Measurements from ENCODE around the gene SLC39A9.
"Not testable (repeated sequence)": the region's sequence is repeated elsewhere in the genome, so short reads cannot be mapped to it uniquely, and the experiment has no call there.

Gene SLC39A9

DNA sequence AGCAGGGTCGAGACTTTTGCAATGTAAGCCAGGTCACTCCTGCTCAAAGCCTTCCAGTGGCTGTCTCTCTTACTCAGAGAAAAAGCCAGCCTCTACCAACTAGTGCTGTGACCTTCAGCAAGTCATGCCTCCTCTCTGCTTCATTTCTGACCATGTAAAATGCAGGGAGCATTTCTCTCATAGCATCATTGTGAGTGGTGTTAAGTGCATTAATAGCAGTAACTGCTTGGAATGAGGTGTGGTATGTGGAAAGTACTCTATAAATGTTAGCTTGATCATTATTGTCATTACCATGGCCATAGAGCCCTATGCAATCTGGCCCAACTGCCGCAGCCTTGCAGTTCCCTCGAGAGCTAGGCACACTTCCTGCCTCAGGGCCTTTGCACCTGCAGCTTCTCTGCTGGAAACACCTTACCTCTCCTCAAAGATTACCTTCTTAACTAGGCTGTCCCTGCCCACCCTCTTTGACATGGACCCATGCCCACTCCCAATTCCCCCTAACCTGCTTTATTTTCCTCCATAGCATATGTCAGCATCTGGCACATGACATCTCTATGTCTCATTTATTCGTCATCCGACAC lies 96.9 kb downstream of the SLC39A9 start:
- DNase-seq (ENCODE audit: low read depth): no peak
- no peak overlapping the region for H3K4me3 ChIP-seq (ENCODE audit: low read depth, low read length)
- in situ Hi-C loops (cut with HindIII; ENCODE audit: low sequenced_read_pairs): no loop called here
- TF ChIP-seq, protein P1, sequence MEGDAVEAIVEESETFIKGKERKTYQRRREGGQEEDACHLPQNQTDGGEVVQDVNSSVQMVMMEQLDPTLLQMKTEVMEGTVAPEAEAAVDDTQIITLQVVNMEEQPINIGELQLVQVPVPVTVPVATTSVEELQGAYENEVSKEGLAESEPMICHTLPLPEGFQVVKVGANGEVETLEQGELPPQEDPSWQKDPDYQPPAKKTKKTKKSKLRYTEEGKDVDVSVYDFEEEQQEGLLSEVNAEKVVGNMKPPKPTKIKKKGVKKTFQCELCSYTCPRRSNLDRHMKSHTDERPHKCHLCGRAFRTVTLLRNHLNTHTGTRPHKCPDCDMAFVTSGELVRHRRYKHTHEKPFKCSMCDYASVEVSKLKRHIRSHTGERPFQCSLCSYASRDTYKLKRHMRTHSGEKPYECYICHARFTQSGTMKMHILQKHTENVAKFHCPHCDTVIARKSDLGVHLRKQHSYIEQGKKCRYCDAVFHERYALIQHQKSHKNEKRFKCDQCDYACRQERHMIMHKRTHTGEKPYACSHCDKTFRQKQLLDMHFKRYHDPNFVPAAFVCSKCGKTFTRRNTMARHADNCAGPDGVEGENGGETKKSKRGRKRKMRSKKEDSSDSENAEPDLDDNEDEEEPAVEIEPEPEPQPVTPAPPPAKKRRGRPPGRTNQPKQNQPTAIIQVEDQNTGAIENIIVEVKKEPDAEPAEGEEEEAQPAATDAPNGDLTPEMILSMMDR (IDR thresholded peaks at IDR 0.05; ENCODE audit: low read depth, low read length, missing control alignments): no peak

DNA sequence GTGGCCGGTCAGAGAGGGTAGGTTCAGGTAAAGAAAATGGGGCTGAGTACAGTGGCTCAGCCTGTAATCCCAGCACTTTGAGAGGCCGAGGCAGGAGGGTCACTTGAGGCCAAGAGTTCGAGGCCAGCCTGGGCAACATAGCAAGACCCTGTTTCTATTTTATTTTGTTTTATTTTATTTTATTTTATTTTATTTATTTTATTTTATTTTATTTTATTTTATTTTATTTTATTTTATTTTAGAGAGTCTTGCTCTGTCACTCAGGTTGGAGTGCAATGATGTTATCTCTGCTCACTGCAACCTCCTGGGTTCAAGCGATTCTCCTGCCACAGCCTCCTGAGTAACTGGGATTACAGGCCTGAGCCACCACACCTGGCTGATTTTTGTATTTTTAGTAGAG lies 99.4 kb downstream of the SLC39A9 start:
- H3K4me3 ChIP-seq (ENCODE audit: low read depth, low read length); DNase-seq (ENCODE audit: low read depth); in situ Hi-C loops (cut with HindIII; ENCODE audit: low sequenced_read_pairs): not testable (repeated sequence)

DNA sequence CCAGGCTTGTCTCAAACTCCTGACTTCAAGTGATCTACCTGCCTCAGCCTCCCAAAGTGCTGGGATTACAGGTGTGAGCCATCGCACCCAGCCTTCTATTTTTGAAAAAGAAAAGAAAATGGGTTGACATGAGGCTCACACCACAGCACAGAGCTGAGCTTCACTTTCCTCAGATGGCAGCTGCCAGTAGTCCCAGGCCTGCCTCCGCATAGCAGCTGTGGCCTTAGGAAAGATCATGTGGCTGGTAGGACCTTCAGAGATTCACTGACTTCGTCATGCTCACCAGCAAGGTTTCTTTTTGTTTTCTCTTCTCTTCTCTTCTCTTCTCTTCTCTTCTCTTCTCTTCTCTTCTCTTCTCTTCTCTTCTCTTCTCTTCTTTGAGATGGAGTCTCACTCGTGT lies 99.8 kb downstream of the SLC39A9 start:
- H3K4me3 ChIP-seq (ENCODE audit: low read depth, low read length); in situ Hi-C loops (cut with HindIII; ENCODE audit: low sequenced_read_pairs); DNase-seq (ENCODE audit: low read depth): not testable (repeated sequence)

DNA sequence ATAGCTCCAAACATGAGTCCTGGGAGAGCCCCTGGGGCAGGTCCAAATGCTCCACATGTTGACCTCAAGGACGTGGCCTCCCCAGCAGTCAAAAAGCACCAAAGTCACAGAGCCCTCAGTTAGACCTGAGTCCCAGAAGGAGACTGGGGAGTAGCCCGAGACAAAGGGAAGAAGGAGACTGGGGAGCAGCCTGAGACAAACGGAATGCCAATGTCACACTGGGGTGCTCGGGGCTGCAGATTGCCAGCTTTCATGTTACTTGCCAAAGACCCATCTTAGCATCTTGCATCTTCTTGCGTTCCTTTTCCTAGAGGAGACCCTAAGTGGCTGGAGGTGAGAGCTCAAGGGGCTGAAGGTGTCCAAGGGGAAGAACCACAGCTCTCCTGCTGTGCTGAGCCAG lies 100.9 kb downstream of the SLC39A9 start:
- no peak overlapping the region for H3K4me3 ChIP-seq (ENCODE audit: low read depth, low read length)
- DNase-seq (ENCODE audit: low read depth): no peak
- in situ Hi-C loops (cut with HindIII; ENCODE audit: low sequenced_read_pairs): no loop called here
- TF ChIP-seq, protein P1 (IDR thresholded peaks at IDR 0.05; ENCODE audit: low read depth, low read length, missing control alignments): no peak

DNA sequence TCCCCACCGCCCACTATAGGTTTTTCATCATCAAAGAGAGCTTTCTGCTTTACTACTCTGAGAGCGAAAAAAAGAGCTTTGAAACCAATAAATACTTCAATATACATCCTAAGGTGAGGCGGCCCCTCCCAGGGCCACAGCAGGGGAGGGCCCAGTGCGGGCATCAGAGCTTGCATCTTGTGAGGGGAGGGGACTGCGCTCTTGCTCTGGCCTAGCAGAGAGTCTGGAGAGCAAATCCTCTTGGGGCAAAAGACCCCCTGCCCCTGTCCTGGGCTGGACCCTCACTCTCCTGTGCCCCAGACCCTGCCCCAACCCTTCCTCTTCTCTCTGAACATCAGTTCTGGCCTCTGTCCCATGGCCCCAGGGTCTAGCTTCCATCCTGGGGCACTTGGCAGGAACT lies 101.6 kb downstream of the SLC39A9 start:
- TF ChIP-seq, protein P1 (IDR thresholded peaks at IDR 0.05; ENCODE audit: low read depth, low read length, missing control alignments): no peak
- in situ Hi-C loops (cut with HindIII; ENCODE audit: low sequenced_read_pairs): no loop called here
- no peak overlapping the region for H3K4me3 ChIP-seq (ENCODE audit: low read depth, low read length)
- DNase-seq (ENCODE audit: low read depth): no peak

DNA sequence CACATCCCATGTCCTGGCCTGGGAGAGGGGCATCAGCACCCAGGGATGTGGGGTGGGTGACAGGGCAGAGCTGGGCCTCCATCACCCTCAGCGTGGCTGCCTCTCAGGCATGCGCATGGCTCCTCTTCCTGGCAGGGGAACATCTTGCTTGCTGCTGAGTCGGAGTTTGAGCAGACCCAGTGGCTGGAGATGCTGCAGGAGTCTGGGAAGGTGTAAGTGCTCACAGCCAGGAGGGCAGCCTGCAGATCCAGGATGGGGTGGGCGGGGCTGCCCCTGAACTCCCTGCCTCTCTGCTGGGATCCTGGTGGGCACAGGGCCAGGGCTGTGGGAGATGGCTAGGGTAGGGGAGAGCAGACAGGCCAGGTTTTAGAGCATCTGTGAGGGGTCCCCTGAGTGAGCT lies 102.2 kb downstream of the SLC39A9 start:
- TF ChIP-seq, protein P1 (IDR thresholded peaks at IDR 0.05; ENCODE audit: low read depth, low read length, missing control alignments): no peak
- H3K4me3 ChIP-seq (ENCODE audit: low read depth, low read length): no peak overlapping the region
- no peak for DNase-seq (ENCODE audit: low read depth)
- in situ Hi-C loops (cut with HindIII; ENCODE audit: low sequenced_read_pairs): no loop called here

DNA sequence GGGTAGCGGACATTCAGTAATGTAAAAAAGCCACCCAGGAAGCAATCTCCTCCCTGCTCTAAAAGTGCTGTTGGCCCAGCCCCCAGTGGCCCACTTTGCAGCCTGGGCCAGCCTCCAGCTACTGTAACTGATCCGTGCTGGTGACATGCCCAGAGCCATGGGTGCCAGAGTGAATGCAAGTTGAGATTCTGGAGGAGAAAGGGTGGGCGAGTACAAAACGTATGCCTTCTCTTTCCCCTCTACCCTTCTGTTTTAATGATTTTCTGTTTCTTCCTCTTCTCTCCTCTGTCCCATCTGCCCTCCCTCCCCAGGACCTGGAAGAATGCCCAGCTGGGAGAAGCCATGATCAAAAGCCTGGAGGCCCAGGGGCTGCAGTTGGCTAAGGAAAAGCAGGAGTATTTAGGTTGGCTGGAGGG lies 102.9 kb downstream of the SLC39A9 start:
- in situ Hi-C loops (cut with HindIII; ENCODE audit: low sequenced_read_pairs): no loop called here
- DNase-seq (ENCODE audit: low read depth): no peak
- TF ChIP-seq, protein P1 (IDR thresholded peaks at IDR 0.05; ENCODE audit: low read depth, low read length, missing control alignments): no peak
- no peak overlapping the region for H3K4me3 ChIP-seq (ENCODE audit: low read depth, low read length)

DNA sequence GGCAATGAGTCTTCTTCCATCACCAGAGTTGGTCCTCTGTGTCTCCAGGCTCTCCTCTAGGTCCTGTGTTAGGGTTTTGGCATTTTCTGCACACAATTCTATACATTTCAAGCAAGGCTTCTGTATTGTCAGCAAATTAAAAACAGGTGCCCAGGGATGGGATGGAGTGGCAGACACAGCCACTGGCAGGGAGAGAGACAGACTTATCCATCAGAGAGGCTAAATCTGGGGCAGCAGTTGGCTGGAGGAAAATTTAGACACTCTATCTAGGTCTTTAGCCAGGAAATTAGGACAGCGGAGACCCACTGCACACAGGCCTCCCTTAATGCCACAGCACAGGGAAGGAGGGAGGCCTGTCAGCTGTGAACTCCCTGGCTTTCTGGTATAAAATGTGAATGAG lies 106.3 kb downstream of the SLC39A9 start:
- no peak overlapping the region for H3K4me3 ChIP-seq (ENCODE audit: low read depth, low read length)
- in situ Hi-C loops (cut with HindIII; ENCODE audit: low sequenced_read_pairs): no loop called here
- TF ChIP-seq, protein P1 (IDR thresholded peaks at IDR 0.05; ENCODE audit: low read depth, low read length, missing control alignments): no peak
- DNase-seq (ENCODE audit: low read depth): no peak
